ENCODE measurements around the gene MAPK6.

Gene MAPK6

GRCh38 chr15:52003710-52004109 lies 15.3 kb upstream of the MAPK6 start:
- no peak for DNase-seq (ENCODE audit: low read depth)
- TF ChIP-seq CTCF (IDR thresholded peaks at IDR 0.05; ENCODE audit: low read depth, low read length, missing control alignments), result no peak
- no peak overlapping the region for H3K4me3 ChIP-seq (ENCODE audit: low read depth, low read length)
- in situ Hi-C loops (cut with HindIII; ENCODE audit: low sequenced_read_pairs), result no loop called here

GRCh38 chr15:52004806-52005205 lies 14.2 kb upstream of the MAPK6 start:
- H3K4me3 ChIP-seq (ENCODE audit: low read depth, low read length), result no peak overlapping the region
- DNase-seq (ENCODE audit: low read depth), result no peak
- TF ChIP-seq CTCF (IDR thresholded peaks at IDR 0.05; ENCODE audit: low read depth, low read length, missing control alignments), result no peak
- in situ Hi-C loops (cut with HindIII; ENCODE audit: low sequenced_read_pairs), result no loop called here

- no peak for TF ChIP-seq CTCF (IDR thresholded peaks at IDR 0.05; ENCODE audit: low read depth, low read length, missing control alignments)
- DNase-seq (ENCODE audit: low read depth), result no peak
- in situ Hi-C loops (cut with HindIII; ENCODE audit: low sequenced_read_pairs), result no loop called here
- no peak overlapping the region for H3K4me3 ChIP-seq (ENCODE audit: low read depth, low read length)
These were observed 13.0 kb upstream of the MAPK6 start for GRCh38 chr15:52005748-52006701.

GRCh38 chr15:52006702-52007340 lies 12.2 kb upstream of the MAPK6 start:
- no peak for DNase-seq (ENCODE audit: low read depth)
- H3K4me3 ChIP-seq (ENCODE audit: low read depth, low read length), result no peak overlapping the region
- TF ChIP-seq CTCF (IDR thresholded peaks at IDR 0.05; ENCODE audit: low read depth, low read length, missing control alignments), result no peak
- in situ Hi-C loops (cut with HindIII; ENCODE audit: low sequenced_read_pairs), result no loop called here

GRCh38 chr15:52008359-52008697 lies 10.7 kb upstream of the MAPK6 start:
- no peak overlapping the region for H3K4me3 ChIP-seq (ENCODE audit: low read depth, low read length)
- DNase-seq (ENCODE audit: low read depth), result no peak
- in situ Hi-C loops (cut with HindIII; ENCODE audit: low sequenced_read_pairs), result no loop called here

More at GRCh38 chr15:52008359-52008697, 10.7 kb upstream of the MAPK6 start:
- no peak for TF ChIP-seq CTCF (IDR thresholded peaks at IDR 0.05; ENCODE audit: low read depth, low read length, missing control alignments)

Data from astrocyte of the cerebellum (primary cell).